ENCODE measurements around the gene TRMT44.

The TRMT44 gene

GRCh38 chr4:8473198-8473919 is 32.8 kb downstream of the TRMT44 start:
- DNase-seq (ENCODE audit: extremely low spot score) = no peak
- ChIA-PET CTCF (interaction anchor here (0.8 to 1.0 kb wide), 2 partner anchors 9 to 74 kb away, joined by 3 read pairs; no protein-coding TSS in a partner anchor), POLR2A (no interaction called here)
- TF ChIP-seq, protein P1, sequence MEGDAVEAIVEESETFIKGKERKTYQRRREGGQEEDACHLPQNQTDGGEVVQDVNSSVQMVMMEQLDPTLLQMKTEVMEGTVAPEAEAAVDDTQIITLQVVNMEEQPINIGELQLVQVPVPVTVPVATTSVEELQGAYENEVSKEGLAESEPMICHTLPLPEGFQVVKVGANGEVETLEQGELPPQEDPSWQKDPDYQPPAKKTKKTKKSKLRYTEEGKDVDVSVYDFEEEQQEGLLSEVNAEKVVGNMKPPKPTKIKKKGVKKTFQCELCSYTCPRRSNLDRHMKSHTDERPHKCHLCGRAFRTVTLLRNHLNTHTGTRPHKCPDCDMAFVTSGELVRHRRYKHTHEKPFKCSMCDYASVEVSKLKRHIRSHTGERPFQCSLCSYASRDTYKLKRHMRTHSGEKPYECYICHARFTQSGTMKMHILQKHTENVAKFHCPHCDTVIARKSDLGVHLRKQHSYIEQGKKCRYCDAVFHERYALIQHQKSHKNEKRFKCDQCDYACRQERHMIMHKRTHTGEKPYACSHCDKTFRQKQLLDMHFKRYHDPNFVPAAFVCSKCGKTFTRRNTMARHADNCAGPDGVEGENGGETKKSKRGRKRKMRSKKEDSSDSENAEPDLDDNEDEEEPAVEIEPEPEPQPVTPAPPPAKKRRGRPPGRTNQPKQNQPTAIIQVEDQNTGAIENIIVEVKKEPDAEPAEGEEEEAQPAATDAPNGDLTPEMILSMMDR (IDR thresholded peaks at IDR 0.05; ENCODE audit: control extremely low read depth, extremely low read depth, low read depth, missing control alignments) = no peak

DNA sequence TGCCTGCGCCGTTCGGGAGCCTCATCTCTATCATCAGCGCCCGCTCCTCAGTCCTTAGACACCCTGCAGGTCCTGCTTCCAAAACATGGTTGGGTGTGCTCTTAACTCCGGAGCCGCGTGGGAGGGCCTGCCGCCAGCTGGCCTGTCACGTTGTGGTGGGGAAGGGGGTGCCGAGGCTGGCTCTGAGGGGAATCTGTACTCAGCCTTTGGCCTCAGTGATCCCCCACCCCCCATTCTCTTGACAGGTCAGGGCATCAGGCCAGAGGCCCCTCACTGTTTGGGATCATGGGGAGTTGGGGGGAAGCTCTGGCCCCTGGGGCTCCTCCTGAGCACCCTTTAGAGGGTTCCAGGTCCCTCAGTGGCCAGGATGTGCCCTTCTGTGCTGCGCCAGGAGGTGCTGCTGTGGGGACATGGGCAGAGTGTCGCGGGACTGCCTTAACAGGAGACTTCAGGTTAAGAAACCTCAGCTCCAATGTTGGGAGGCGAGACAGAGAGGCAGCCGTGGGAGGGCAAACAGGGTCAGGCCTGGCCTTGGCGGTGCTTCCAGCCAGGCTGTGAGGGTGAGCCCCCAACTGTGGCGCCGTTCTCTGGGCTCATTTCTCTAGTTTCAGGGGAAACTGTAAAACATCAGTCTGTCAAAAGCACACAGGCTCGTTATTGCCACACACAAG is 33.5 kb downstream of the TRMT44 start:
- ChIA-PET POLR2A (no interaction called here), CTCF (interaction anchor here (0.8 to 1.3 kb wide), 4 partner anchors 9 to 73 kb away, joined by 3 read pairs; no protein-coding TSS in a partner anchor)
- DNase-seq (ENCODE audit: extremely low spot score) = no peak
- TF ChIP-seq, protein P1 (IDR thresholded peaks at IDR 0.05; ENCODE audit: control extremely low read depth, extremely low read depth, low read depth, missing control alignments) = no peak

DNA sequence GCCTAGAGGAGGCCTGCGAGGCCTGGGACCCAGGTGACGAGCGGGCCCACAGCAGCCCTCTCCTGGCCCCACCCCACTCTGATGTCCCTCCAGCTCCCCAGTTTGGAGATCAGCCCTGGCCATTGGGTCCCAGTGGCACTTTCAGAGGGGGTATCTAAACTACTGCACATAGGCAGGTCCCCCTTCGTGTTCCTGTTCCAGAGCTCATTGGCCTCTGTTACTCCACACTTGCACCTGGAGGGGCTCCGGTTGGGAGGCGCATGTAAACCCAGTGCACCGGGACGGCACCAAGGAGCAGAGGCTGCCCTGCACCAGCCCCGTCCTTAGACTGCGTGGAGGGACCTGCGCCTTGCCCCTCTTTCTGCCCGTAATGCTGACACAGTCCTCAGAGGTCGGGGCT is 34.3 kb downstream of the TRMT44 start:
- TF ChIP-seq, protein P1 (IDR thresholded peaks at IDR 0.05; ENCODE audit: control extremely low read depth, extremely low read depth, low read depth, missing control alignments) = no peak
- ChIA-PET POLR2A (no interaction called here), CTCF (interaction anchor here (1.1 to 1.6 kb wide), 3 partner anchors 16 to 67 kb away, joined by 3 read pairs; no protein-coding TSS in a partner anchor)
- no peak for DNase-seq (ENCODE audit: extremely low spot score)

- no peak for DNase-seq (ENCODE audit: extremely low spot score)
- TF ChIP-seq, protein P1 (IDR thresholded peaks at IDR 0.05; ENCODE audit: control extremely low read depth, extremely low read depth, low read depth, missing control alignments) = no peak
- ChIA-PET POLR2A (no interaction called here), CTCF (interaction anchor here (1.0 to 1.6 kb wide), 3 partner anchors 8 to 131 kb away, joined by 3 to 5 read pairs (median 3); no protein-coding TSS in a partner anchor)
Observed at GRCh38 chr4:8475751-8476575, 35.4 kb downstream of the TRMT44 start.

- POLR2A ChIA-PET = interaction anchor here (0.5 kb wide), 1 partner anchor 86 kb away, joined by 4 read pairs; no protein-coding TSS in a partner anchor
Observed at GRCh38 chr4:8477095-8477635, 36.6 kb downstream of the TRMT44 start.

More at GRCh38 chr4:8477095-8477635, 36.6 kb downstream of the TRMT44 start:
- CTCF ChIA-PET = interaction anchor here (1.6 kb wide), 1 partner anchor 9 kb away, joined by 5 read pairs; no protein-coding TSS in a partner anchor
- TF ChIP-seq, protein P1 (IDR thresholded peaks at IDR 0.05; ENCODE audit: control extremely low read depth, extremely low read depth, low read depth, missing control alignments) = no peak
- no peak for DNase-seq (ENCODE audit: extremely low spot score)

Data from GM10248 (cell line).